Stimulated activated naive CD8-positive, alpha-beta T cell treated with anti-CD3 and anti-CD28 coated beads, Interleukin-15, Interleukin-2, amounts not matched to agents 100 ng/mL and 50 ng/mL, for 24 hours (primary cell): ENCODE data around the gene DNAH11.
"Not testable (repeated sequence)": the region's sequence is repeated elsewhere in the genome, so short reads cannot be mapped to it uniquely, and the experiment has no call there.

ENCODE experiments used
- H3K27ac Mint-ChIP-seq: one replicate; pipeline ENCODE4 v1.8.0; 2021; ENCODE audit warnings: mild to moderate bottlenecking, mixed read lengths
- H3K27me3 Mint-ChIP-seq: one replicate; pipeline ENCODE4 v1.8.0; 2021; ENCODE audit warnings: mixed read lengths
- H3K36me3 Mint-ChIP-seq: one replicate; pipeline ENCODE4 v1.8.0; 2021; ENCODE audit warnings: low read depth, mixed read lengths
- H3K4me1 Mint-ChIP-seq: one replicate; pipeline ENCODE4 v1.8.0; 2021; ENCODE audit warnings: low read depth, mixed read lengths
- H3K4me3 Mint-ChIP-seq: one replicate; pipeline ENCODE4 v1.8.0; 2021; ENCODE audit warnings: mild to moderate bottlenecking, mixed read lengths
- H3K9me3 Mint-ChIP-seq: one replicate; pipeline ENCODE4 v1.8.0; 2021; ENCODE audit warnings: mixed read lengths

The DNAH11 gene

DNA sequence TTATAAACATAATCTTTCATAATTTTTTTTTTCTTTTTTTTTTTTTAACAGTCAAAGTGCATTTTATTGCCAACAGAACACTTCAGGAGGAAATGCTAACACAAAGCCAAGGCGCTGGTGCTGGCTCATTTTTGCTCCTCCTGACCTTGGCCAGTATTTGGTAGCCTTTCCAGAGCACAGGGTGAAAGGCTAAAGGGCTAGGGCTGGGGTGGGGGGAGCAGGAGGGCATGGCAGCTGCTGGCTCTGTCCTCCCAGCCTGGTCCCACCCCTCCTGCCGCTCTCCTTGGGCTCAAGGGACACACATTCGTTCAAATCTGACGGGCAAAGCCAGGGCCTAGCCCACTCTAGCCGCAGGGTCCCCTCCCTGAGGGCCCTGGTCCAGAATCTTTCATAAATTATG lies 148.3 kb downstream of the DNAH11 start:
- not testable (repeated sequence) for H3K36me3 Mint-ChIP-seq, H3K27ac Mint-ChIP-seq, H3K4me1 Mint-ChIP-seq, H3K4me3 Mint-ChIP-seq, H3K9me3 Mint-ChIP-seq, H3K27me3 Mint-ChIP-seq

DNA sequence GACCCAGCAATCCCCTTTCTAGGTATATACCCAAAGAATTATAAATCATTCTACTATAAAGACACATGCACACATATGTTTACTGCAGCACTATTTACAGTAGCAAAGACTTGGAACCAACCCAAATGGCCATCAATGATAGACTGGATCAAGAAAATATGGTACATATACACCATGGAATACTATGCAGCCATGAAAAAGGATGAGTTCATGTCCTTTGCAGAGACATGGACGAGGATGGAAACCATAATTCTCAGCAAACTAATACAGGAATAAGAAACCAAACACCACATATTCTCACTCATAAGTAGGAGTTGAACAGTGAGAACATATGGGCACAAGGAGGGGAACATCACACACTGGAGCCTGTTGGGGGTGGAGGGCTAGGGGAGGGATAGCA lies 157.7 kb downstream of the DNAH11 start:
- H3K4me1 Mint-ChIP-seq, H3K9me3 Mint-ChIP-seq, H3K36me3 Mint-ChIP-seq, H3K27me3 Mint-ChIP-seq, H3K4me3 Mint-ChIP-seq, H3K27ac Mint-ChIP-seq: not testable (repeated sequence)

DNA sequence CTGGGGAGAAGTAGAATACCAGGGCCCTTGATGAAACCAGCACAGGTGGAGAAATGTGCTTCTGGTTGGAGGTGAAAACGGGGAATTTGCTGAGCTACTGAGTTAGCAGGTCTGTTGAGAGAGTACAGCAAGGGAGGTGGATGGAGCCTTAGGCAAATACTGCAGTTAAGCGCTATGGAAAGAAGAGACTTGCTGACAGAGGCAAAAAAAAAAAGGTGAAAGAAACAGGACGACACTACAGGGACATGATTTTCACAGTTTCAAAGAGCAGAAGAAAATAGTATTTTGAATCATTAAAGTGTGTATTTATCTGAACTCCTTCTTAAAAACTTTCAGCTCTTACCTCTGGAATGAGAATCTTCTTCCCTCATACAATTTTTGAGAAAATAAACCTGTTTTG lies 159.5 kb downstream of the DNAH11 start:
- Mint-ChIP-seq H3K4me1 (no peaks in the 10 kb centered on the region), H3K4me3 (no peak overlapping the region), H3K9me3 (no peaks in the 10 kb centered on the region), H3K27ac (no peak overlapping the region), H3K36me3 (no peaks in the 10 kb centered on the region), H3K27me3 (peaks cover 6% of the 10 kb centered on the region)

DNA sequence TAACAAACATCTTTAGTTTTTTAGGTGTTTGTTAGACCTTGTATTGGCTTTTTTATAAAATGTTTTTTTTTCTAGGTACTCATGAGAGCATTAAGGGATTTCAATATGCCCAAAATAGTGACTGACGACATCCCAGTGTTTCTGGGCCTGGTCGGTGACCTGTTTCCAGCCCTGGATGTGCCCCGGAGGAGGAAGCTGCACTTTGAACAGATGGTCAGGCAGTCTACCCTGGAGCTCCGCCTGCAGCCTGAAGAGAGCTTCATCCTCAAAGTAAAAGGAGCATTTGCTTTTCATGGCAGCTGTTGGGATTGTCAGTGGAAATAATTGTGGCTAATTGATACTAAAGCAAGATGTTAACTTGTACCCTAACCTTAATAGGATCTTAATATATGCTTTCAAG lies 161.5 kb downstream of the DNAH11 start:
- no peaks in the 10 kb centered on the region for H3K9me3 Mint-ChIP-seq
- H3K27me3 Mint-ChIP-seq: peaks cover 3% of the 10 kb centered on the region
- no peak overlapping the region for H3K27ac Mint-ChIP-seq
- H3K36me3 Mint-ChIP-seq: no peaks in the 10 kb centered on the region
- no peak overlapping the region for H3K4me3 Mint-ChIP-seq
- no peaks in the 10 kb centered on the region for H3K4me1 Mint-ChIP-seq

DNA sequence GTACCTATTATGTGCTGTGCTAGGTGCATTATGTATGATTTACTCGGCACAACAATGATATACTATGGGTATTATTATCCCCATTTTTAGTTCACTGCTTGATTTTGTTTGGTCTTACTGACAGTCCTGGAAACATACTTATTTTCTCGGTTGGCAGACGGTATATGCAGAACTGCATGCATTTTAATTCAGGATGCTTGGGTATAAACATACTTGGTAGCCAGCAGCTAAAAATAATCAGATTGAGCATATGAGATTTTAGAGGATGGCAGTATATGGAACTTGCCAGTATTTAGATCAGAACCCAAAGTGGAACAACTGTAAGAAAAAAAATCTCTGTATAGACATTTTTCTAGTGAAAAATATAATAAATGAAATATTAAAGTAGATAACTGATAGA lies 163.3 kb downstream of the DNAH11 start:
- Mint-ChIP-seq H3K9me3 (no peaks in the 10 kb centered on the region), H3K4me1 (no peaks in the 10 kb centered on the region), H3K27ac (no peak overlapping the region), H3K36me3 (no peaks in the 10 kb centered on the region), H3K27me3 (no peaks in the 10 kb centered on the region), H3K4me3 (no peak overlapping the region)

DNA sequence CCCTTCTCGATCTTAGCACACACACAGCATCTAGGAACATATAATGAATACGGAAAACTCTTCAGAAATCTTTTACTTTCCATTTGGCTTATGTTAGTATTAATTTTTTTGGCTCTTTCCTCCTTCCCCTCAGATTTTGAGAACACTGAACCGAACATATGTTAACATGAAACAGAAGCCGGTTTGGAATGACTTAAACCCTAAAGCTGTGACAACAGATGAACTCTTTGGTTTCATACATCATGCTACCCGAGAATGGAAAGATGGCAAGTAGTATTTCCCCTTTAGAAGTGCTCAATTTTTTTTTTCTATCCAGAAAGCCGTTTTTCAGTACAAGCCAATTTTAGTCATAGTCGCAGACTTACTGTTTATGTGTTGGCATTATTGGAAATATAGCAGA lies 164.7 kb downstream of the DNAH11 start:
- Mint-ChIP-seq H3K27ac (no peak overlapping the region), H3K9me3 (no peaks in the 10 kb centered on the region), H3K4me1 (no peaks in the 10 kb centered on the region), H3K27me3 (no peaks in the 10 kb centered on the region), H3K36me3 (no peaks in the 10 kb centered on the region), H3K4me3 (no peak overlapping the region)

DNA sequence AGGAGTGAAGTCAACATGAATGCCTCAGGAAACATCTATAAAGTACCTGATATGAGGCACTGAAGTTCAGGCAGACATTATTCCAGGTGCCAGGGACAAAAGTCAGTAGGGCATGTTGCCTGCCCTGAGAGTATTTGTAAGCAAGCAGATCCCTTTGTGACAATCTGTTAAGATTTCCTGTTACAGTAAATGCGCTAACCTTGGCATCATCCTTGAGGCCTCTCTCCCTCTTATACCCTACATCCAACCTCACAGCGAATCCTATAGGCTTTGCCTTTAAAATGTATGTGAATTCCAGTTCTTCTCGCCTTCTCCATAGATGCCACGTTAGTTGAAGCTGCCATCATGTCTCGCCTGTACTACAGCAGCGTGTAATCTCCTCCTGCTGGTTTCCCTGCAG lies 165.3 kb downstream of the DNAH11 start:
- H3K27me3 Mint-ChIP-seq: no peaks in the 10 kb centered on the region
- H3K36me3 Mint-ChIP-seq: no peaks in the 10 kb centered on the region
- H3K9me3 Mint-ChIP-seq: no peaks in the 10 kb centered on the region
- H3K27ac Mint-ChIP-seq: no peak overlapping the region
- no peak overlapping the region for H3K4me3 Mint-ChIP-seq
- H3K4me1 Mint-ChIP-seq: no peaks in the 10 kb centered on the region

DNA sequence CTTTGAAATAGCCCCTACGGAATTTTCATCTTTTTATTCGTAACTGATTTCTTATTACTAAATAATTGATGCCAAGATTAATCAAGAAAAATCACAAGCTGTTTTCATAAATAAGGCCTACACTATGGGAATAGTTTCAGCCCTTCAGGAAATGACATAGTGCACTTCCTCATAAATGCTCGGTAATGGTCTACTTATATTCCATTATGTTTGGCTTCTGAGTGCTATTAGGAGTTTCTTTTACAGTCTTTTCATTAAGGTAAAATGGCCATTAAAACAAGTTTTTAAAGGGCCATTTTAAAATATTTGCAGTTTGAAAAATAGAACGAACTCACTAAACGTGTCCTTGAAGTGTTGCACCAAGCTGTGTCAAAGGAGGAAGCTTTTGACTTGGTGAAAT lies 174.5 kb downstream of the DNAH11 start:
- Mint-ChIP-seq H3K9me3 (no peaks in the 10 kb centered on the region), H3K4me1 (no peaks in the 10 kb centered on the region), H3K36me3 (no peaks in the 10 kb centered on the region), H3K27ac (no peak overlapping the region), H3K27me3 (peaks cover 8% of the 10 kb centered on the region), H3K4me3 (no peak overlapping the region)

DNA sequence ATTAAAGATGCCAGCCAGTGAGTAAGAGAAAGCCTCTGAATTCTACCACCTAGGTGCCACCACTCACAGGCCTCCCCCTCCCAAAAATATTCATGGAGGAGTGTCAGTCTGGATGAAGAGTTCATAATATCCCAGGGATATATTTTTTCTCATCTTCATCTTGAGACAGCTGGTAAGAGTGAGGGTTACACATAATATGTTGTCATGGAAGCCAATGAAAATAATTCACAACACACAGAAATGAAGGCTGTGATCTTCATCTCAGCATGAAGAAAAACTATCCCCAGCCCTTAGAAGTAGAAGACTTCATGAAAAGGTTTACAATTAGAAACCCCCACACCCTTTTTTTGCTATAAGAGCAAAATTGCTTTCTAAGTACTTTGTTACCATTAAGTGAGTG lies 175.6 kb downstream of the DNAH11 start:
- Mint-ChIP-seq H3K9me3 (no peaks in the 10 kb centered on the region), H3K27ac (no peak overlapping the region), H3K36me3 (no peaks in the 10 kb centered on the region), H3K27me3 (peaks cover 5% of the 10 kb centered on the region), H3K4me1 (no peaks in the 10 kb centered on the region), H3K4me3 (no peak overlapping the region)

DNA sequence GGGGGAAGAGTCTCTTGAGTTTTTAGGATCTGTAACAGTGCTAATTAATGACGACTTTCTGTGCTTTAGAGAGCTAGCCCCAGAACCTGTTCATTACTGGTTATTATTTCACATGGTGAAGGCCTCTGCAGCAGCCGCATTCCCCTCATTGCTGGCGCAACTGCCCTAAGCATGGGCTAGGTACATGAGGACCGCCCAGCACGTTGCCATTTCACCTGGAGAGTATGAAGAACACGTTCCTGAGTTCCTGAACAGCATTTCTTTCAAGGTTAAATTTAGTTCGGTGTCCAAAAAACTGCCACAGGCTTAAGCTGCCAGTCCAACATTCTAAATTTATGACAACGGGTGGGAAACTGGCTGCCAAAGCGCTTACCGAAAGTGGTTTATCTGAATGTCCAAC lies 177.0 kb downstream of the DNAH11 start:
- Mint-ChIP-seq H3K36me3 (no peaks in the 10 kb centered on the region), H3K4me1 (no peaks in the 10 kb centered on the region), H3K27me3 (peaks cover 3% of the 10 kb centered on the region), H3K9me3 (no peaks in the 10 kb centered on the region), H3K4me3 (no peak overlapping the region), H3K27ac (no peak overlapping the region)

DNA sequence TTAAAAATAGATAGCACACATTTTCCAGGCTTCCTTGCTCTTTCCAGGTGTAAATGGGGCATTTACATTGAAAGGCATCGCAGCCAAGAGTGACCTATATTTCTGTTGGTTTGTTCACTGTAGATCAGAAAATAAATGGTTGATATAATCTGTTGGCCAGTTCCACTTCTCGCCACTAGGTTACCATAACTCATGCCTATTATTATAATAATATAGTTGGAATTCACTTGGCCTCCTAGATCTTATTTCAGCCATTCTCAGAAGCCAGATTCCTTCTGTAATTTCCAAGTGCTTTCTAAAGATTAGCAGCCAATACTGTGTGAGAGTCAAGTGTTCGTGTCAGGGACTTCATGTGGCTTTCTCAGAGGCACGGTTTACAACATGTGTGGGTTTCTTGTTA lies 179.5 kb downstream of the DNAH11 start:
- Mint-ChIP-seq H3K4me1 (no peaks in the 10 kb centered on the region), H3K9me3 (no peaks in the 10 kb centered on the region), H3K27me3 (peaks cover 3% of the 10 kb centered on the region), H3K27ac (no peak overlapping the region), H3K36me3 (no peaks in the 10 kb centered on the region), H3K4me3 (no peak overlapping the region)

DNA sequence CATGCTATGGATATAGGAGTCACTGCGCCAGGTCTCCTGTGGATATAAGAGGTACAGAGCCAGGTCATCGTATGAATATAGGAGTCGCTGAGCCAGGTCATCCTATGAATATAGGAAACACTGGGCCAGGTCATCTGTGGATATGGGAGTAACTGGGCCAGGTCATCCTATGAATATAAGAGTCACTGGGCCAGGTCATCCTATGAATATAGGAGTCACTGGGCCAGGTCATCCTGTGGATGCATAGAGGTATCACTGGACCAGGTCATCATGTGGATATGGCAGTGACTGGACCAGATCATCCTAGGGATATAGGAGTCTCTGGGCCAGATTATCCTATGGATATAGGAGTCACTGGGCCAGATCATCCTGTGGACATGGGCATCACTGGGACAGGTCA lies 181.7 kb downstream of the DNAH11 start:
- no peaks in the 10 kb centered on the region for H3K36me3 Mint-ChIP-seq
- no peak overlapping the region for H3K4me3 Mint-ChIP-seq
- no peaks in the 10 kb centered on the region for H3K4me1 Mint-ChIP-seq
- no peak overlapping the region for H3K27ac Mint-ChIP-seq
- H3K27me3 Mint-ChIP-seq: peaks cover 3% of the 10 kb centered on the region
- H3K9me3 Mint-ChIP-seq: no peaks in the 10 kb centered on the region

DNA sequence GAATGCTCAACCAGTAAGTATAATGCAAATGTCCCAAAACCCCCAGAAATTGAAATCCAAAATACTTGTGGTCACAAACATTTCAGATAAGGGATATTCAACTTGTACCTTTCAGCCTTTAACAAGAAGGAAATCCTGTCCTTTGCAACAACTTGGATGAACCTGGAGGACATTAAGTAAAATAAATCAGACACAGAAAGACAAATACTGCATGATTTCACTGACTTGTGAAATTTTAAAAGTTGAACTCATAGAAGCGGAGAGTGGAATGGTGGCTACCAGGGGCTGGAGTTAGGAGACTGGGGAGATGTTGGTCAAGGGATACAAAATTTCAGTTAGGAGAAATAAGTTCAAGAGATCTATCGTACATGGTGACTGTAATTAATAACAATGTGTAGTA lies 187.6 kb downstream of the DNAH11 start:
- Mint-ChIP-seq H3K4me1 (no peaks in the 10 kb centered on the region), H3K36me3 (no peaks in the 10 kb centered on the region), H3K27me3 (peaks cover 4% of the 10 kb centered on the region), H3K9me3 (no peaks in the 10 kb centered on the region), H3K4me3 (no peak overlapping the region), H3K27ac (no peak overlapping the region)

DNA sequence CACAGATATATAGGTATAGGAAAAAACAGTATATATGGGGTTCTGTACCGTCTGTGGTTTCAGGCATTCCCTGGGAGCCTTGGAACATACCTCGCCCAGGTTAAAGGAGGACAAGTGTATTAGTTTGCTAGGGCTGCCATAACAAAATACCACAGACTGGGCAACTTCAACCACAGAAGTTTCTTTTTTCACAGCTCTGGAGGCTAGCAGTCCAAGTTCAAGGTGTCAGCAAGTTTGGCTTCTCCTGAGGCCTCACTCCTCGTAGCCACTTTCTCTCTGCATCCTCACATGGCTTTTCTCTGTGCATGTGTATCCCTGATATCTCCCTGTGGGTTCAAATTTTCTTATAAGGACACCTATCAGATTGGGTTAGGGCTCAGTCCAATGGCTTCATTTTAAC lies 189.1 kb downstream of the DNAH11 start:
- no peaks in the 10 kb centered on the region for H3K9me3 Mint-ChIP-seq
- H3K4me1 Mint-ChIP-seq: no peaks in the 10 kb centered on the region
- H3K36me3 Mint-ChIP-seq: no peaks in the 10 kb centered on the region
- no peak overlapping the region for H3K4me3 Mint-ChIP-seq
- no peak overlapping the region for H3K27ac Mint-ChIP-seq
- peaks cover 4% of the 10 kb centered on the region for H3K27me3 Mint-ChIP-seq

DNA sequence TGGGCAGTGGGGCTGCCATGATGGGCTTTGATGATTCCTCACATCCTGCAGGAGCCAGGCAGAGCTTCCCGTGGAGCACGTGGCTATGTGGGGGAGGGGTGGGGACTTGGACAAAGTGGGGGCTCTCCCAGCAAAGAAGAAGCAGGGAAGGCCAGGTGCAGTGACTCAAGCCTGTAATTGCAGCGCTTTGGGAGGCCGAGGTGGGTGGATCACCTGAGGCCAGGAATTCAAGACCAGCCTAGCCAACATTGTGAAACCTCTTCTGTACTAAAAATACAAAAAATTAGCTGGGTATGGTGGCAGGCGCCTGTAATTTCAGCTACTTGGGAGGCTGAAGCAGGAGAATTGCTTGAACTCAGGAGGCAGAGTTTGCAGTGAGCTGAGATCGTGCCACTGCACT lies 190.1 kb downstream of the DNAH11 start:
- not testable (repeated sequence) for H3K36me3 Mint-ChIP-seq, H3K9me3 Mint-ChIP-seq, H3K4me3 Mint-ChIP-seq

DNA sequence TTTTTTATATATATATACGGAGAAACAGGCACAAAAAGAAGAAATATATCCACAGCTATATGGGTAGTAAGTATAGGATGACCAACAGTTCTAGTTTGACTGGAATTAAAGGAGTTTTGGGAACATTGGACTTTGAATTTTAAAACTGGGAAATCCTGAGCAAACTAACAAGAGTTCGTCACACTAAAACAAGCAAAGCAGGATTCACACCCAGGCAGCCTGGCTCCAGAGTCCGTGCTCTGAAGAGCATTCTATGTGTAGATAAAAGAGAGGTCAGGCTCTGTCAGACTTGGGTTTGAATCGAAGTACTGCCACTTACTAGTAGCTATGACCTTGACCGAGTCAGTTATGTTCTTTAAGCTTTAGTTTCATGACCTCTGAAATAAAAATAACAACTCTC lies 191.0 kb downstream of the DNAH11 start:
- no peak overlapping the region for H3K4me3 Mint-ChIP-seq
- H3K4me1 Mint-ChIP-seq: no peaks in the 10 kb centered on the region
- peaks cover 4% of the 10 kb centered on the region for H3K27me3 Mint-ChIP-seq
- H3K27ac Mint-ChIP-seq: no peak overlapping the region
- H3K9me3 Mint-ChIP-seq: no peaks in the 10 kb centered on the region
- H3K36me3 Mint-ChIP-seq: no peaks in the 10 kb centered on the region

More for the DNA sequence above, 190.1 kb downstream of the DNAH11 start:
- H3K27ac Mint-ChIP-seq, H3K27me3 Mint-ChIP-seq, H3K4me1 Mint-ChIP-seq: not testable (repeated sequence)

DNA sequence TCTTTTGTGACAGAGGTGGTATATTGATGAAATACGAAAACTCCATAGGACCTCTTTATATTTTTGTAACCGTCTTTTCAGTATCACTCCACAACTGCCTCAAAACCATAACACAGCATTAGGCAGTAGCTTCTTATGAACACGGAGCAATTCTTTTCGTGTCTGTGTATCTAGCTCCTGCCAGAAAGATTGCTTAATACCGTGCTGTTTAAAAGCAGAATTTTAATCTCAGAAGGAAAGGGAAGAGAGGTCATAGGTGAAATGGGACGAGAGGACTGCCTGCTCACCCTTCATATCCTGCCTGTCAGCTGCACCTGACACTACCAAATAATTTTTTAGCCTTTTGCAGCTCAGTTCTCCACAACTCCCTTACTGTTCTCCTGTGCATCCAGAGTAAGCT lies 200.7 kb downstream of the DNAH11 start:
- Mint-ChIP-seq H3K36me3 (no peaks in the 10 kb centered on the region), H3K4me1 (no peaks in the 10 kb centered on the region), H3K27me3 (no peaks in the 10 kb centered on the region), H3K4me3 (no peak overlapping the region), H3K9me3 (no peaks in the 10 kb centered on the region), H3K27ac (no peak overlapping the region)
